Stimulated activated CD4-positive, alpha-beta T cell treated with anti-CD3 and anti-CD28 coated beads, Interleukin-1b, Interleukin-23, amount 100 ng/mL, for 1 hour (primary cell): ENCODE data around the gene CAMSAP2.
A peak's percentile ranks its signal among the peaks of the same experiment; 100 is the strongest.

Source experiments
- DNase-seq, 2 donors: peaks; one replicate each; pipeline ENCODE4 v3.0.0-alpha.2; 2020; ENCODE audit warnings: low read depth in 2 of 2

CAMSAP2 gene

GRCh38 chr1:200877010-200877409 lies 138.3 kb downstream of the CAMSAP2 start:
- no peak for DNase-seq

DNA sequence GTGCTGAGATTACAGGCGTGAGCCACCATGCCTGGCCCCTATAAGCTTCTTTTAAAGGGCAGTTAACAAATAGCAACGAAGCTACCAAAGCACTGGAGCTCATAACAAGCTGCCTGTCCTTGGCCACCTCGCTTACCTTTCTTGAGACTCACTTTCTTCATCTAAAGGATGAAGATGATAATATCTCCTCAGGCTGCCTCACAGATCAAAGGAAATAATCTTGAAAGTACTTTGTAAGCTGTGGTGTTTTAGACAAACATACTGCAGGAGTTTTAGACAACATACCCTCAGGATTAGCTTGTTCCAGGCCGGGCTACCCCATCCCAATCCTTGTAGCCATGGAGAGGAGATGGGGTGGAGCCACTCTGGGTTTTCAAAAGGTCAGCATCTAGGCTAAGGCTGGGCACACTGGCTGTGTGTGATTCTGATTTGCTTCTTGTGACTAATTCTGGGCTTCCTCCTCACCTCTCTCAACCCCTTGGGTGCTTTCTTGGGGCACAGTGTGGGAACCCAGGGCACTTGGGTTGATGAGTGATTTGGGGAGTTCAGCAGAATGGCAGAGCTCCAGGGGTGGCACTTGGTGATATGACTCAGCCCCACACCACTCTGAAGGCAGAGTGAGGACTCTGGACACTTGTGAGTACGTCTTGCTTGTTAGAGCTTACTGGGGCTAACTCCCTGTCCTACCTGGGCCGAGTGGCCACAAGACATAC lies 139.3 kb downstream of the CAMSAP2 start:
- DNase-seq = no peak

DNA sequence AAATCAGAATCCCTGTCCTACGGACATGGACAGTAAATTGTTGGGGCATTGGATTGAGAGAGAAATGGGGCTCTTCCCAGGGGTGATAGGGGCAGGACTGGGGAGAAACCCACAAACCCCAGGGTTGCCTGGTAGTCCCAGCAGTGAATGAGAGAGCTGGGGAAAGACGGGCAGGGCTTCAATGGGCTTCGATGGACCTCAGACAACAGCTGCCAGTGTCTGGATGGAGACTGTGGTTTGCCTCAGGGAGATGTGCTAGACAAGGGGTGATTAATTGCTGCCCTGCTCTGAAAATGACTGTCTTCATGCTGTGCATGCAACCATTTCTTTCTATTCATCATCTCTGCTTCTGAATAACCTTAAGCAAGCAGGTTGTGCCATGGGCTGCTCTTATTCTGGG lies 141.5 kb downstream of the CAMSAP2 start:
- no peak for DNase-seq

DNA sequence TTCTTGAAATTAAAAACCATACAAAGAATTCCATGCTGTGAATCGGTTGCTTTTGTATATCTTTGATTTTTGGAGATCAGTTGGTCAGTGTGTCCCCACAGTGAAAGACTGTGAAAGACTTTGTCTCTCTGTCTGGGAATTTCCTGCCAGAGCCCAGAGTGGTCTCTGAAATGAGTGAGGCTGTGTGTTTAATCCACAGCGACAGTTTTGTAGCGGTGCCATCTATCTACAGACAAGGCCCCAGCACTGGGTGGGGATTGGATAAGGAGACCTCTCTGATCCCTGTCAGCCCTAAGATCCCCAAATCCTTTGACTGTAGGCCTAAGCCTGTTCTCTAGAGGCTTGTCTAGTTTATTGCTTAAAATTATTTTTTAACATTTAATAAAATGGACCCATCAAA lies 144.4 kb downstream of the CAMSAP2 start:
- DNase-seq = no peak

DNA sequence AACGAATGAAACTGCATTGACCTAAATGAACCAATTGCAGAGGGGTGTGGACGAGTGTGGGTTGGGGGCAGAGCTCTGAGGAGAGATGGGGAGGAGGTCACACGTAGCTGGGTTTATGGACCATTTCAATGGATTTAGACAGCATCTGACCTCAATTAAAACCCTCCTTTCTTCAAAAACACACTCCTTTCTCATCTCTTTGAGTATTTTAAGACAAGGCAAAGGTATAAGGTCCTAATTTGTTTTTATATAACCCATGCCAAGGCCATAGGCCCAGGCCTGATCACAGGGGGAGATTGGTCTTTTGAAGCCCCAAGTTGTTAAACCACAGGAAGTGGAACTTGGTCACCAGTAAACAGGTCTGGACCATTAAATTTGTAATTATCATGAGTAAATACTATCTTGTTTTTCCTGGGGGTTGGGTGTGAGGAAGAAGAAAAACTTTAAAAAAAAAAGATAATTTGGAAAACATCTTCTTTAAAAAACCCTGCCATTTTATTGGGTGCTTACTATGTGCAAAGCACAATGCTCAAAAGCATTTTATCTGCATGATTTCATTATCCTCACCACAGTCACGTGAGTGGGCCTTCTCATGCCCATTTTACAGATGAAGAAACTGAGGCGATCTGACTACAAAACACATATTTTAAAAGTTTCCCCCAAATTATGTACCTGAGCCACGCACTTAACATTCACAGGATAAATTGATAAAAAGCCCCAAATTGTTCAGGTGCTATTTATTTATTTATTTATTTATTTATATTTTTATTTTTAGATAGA lies 147.1 kb downstream of the CAMSAP2 start:
- DNase-seq = no peak

- DNase-seq = no peak
Observed at GRCh38 chr1:200886594-200886993, 147.9 kb downstream of the CAMSAP2 start.

GRCh38 chr1:200887036-200887435 lies 148.3 kb downstream of the CAMSAP2 start:
- no peak for DNase-seq

DNA sequence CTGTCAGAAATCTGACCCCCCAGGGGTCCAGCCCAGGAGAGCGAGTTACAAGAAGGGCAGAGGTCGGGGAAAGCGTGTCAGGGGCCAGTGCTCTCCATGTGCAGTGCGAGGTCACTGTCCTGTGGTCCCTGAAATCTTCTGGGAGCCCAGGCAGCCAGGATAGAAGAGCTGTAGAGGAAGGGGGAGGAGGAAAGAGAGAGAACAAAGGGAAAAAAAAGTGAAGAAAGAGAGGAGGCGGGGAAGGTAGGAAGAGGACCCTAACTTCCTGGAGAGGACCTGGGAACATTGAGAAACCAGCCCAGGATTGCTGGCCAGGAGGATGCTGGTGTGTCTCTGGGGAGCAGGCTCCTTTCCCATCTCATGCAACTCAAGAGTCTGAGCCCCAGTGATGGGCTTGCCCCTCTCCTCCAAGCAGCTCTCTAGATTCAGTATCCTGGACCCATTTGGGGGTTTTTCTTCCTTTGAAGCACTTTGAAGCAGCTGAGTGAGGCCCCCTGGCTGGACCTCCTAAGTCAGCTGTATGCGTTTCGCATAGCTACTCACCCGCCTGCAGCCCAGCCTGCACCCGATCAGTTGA lies 149.2 kb downstream of the CAMSAP2 start:
- DNase-seq = no peak

DNA sequence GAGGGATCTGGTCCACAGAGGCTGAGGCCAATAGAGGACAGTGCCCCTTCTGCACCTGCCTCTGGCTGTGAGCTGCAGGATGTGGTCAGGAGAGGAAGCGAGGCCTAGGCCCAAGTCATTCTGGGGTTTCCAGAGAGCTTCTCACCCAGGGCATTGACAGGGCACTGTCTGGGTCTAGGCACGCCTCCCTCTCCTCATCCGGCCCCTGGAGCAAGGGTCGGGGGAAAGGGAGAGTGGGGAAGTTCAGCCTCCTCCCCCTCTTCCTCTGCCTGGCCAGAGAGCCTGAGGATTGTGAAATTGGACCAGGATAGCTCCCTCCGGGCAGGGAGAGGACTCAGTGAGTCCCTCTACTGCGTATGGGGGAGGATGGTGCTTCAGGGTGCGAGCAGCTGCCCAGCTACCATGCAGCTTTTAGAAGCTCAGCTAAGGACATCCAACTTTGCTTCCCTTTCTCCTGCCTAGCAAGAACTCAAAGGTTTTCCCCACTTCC lies 149.7 kb downstream of the CAMSAP2 start:
- peak in 1 of 2 donors; percentile 34 for DNase-seq

DNA sequence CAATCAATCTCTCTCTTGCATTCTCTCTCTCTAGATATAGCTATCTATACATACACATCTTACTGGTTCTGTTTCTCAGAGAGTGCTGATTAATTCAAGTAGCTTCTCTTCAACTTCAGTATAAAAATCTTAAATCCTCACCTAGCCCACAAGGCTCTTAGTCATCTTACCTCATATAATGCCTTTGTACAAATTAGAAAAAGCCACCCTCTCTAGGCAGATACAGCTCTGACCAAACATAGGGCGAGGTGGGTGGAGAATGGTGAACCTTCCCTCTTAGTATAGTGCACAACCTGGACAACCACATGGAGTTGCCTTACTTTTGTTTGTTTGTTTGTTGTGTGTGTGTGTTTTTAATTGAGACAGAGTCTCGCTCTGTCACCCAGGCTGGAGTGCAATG lies 150.9 kb downstream of the CAMSAP2 start:
- no peak for DNase-seq

- DNase-seq = no peak
Observed at GRCh38 chr1:200890027-200890426, 151.3 kb downstream of the CAMSAP2 start.

DNA sequence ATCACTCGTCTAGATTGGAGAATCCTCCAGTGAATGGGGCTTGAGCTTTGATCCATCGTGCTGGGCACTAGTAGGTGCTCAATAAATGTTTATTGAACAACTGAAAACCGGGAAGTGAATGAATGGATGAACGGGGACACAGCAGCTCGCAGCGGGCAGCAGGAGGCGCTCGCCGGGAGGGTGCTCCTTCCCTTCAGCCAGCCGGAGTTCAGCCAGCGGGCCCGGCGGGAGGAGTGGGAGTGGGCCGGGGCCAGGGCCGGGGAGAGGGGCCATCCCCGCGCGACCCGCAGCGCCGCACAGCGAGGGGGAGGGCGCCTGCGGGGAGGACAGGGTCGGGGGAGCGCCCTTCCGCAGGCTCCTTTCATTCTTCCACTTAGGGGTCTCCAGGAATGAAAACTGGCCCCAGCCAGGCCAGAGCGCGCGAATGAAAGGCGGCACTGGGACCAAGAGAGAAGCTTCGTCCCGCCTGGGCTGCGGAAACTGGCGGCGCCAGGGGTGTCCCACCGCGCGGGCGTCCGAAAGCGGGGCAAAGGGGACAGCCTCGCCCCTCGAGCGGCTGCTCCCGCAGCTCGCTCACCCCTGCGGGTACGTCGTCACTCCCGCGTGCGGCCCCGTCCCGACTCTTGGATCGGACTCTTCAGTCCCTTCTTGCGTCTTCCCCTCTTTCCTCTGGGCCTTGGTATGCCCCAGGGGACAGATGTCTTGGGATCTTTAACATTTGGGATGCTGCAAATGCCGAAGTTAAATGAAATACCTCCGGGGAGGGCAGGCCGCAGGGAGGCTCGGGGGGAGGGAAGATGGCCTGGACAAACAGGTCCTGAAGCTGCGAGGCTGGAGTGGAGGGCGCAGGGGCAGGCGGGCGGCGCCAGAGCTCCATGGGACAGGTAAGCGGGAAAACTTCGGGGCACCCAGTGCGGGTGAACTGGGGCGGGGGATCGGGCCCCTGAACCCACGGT lies 152.4 kb downstream of the CAMSAP2 start:
- no peak for DNase-seq

DNA sequence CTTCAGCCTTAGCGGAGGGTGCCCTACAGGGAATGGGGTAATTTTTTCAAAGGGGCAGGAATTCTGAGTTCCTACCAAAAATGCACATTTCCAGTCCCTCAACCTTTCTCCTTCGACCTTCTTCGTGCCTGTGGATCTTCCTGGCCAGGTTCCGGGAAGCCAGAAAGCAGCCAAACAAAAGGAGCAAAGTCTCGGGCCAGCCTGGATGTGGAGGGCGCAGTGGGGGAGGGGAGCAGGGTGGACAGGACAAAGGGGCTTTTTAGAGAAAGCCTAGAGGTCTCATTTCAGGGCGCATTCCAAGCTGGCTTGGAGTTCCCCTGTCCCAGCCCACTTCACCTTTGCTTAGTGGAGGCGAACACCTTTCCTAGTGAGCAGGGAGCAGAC lies 153.1 kb downstream of the CAMSAP2 start:
- no peak for DNase-seq

DNA sequence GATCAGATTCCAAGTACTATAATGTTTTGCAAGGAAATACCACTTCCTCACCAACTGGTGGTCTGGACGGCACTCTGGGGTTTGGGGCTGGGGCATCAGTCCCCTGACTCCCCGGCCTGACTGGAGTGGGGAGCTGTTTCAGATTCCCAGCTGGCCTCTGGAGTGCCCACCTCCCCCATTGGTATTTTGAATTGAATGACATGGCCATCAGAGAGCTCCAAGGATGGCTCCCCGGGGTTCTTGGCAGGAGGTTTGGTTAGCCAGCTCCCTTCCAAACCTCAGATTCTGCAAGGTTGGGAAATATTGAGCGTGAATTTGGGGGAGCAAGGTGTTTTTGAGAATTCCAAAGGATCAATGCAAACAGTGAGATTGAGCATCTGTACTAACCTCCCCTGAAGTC lies 153.9 kb downstream of the CAMSAP2 start:
- DNase-seq = no peak

DNA sequence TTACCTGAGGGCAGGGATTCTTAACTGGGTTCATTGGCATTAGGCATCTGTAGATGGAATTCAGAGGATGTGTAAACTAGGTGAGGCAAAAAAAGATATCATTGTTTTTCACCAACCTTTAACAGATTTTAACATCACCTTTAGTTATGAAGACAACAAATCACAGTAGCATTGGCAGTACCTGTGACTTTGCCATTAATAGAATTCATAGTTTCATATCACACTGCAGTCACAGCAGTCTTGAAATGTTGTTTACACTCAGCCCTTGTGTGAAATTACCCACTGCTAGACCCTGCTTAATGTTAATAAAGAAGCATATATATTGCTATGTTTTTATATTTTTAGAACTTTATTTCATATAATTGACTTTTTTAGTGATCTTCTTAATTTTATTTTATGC lies 154.3 kb downstream of the CAMSAP2 start:
- no peak for DNase-seq

DNA sequence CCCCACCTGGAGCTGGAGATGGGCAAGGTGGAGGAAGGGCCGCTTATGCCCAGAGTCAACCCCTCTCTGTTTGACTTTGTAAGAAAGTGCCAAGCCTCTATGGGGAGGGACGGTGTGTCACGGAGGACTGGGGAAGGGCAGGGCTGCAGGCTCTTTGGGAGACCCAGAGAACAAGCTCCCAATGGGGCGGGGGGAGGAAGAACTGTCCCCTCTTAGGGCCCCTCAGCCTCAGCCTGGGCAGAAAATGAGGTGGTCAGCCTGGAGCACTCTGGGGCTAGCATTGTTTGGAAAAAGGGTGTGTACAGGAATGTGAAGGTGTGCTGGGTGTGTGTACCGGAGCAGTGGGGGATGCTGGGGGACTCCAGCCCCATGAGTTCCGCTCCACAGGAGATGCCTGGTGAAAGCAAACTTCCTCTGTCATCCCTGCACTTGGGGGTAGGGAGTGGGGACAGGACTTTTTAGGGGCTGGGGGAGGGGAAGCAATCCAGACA lies 154.8 kb downstream of the CAMSAP2 start:
- DNase-seq = no peak

DNA sequence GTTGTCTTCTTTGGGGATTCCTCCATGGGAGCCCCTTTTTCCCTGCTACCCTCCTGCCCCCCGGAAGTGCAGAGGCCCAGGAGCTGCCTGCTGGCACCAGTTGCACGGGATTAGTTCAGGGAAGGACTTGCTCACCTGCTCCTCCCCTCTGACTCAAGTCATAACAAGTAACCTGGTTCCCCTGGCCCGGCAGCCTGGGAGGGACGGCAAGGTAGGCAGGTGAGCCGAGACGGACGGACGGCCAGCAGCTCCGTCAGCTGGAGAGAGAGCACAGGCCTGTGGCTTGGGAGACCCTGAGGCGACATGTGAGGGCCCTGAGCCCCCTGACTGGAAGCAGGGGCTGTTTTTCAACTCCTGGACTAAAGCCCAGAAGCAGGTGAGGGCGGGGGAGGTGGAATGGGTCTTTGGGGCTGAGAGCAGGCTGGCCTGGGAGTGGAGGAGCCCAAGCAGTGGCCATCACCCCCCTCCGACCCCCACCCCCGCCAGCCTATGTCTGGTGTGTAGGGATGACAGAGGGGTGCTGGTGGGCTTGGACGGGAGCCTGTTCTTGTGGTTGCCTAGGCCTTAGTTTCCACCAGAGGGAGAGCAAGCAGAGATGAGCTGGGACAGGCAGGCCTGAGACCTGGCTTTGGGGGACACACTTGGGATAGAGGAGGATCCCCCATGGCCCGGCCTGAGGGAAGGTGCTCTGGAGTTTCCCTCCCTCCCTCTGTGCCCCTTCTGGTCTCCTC lies 156.2 kb downstream of the CAMSAP2 start, which contains the start of gene INAVA:
TSS of gene INAVA (plus strand) at position 189 of the 731 bp plus-strand sequence. CDS start 3,501 bp downstream, outside the sequence.
- DNase-seq = no peak

GRCh38 chr1:200895443-200895789 lies 156.7 kb downstream of the CAMSAP2 start:
- DNase-seq = no peak

- DNase-seq = no peak
Observed at GRCh38 chr1:200895801-200896530, 157.3 kb downstream of the CAMSAP2 start.
